Measurements from ENCODE around the gene POU2F3.

- no peak for TF ChIP-seq TCF7L2 (IDR thresholded peaks at IDR 0.05; ENCODE audit: low read depth, low read length)
- TF ChIP-seq, protein P1, sequence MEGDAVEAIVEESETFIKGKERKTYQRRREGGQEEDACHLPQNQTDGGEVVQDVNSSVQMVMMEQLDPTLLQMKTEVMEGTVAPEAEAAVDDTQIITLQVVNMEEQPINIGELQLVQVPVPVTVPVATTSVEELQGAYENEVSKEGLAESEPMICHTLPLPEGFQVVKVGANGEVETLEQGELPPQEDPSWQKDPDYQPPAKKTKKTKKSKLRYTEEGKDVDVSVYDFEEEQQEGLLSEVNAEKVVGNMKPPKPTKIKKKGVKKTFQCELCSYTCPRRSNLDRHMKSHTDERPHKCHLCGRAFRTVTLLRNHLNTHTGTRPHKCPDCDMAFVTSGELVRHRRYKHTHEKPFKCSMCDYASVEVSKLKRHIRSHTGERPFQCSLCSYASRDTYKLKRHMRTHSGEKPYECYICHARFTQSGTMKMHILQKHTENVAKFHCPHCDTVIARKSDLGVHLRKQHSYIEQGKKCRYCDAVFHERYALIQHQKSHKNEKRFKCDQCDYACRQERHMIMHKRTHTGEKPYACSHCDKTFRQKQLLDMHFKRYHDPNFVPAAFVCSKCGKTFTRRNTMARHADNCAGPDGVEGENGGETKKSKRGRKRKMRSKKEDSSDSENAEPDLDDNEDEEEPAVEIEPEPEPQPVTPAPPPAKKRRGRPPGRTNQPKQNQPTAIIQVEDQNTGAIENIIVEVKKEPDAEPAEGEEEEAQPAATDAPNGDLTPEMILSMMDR (IDR thresholded peaks at IDR 0.05), result no peak
These were observed 86.3 kb downstream of the POU2F3 start for GRCh38 chr11:120326228-120326627.
